Activated T-cell treated with anti-CD3 and anti-CD28 coated beads for 4 hours (primary cell): ENCODE data around the gene ZAR1L.

Experiments used
- DNase-seq: peaks from one replicate; pipeline ENCODE4 v3.0.0-alpha.2; 2020

The ZAR1L gene

DNA sequence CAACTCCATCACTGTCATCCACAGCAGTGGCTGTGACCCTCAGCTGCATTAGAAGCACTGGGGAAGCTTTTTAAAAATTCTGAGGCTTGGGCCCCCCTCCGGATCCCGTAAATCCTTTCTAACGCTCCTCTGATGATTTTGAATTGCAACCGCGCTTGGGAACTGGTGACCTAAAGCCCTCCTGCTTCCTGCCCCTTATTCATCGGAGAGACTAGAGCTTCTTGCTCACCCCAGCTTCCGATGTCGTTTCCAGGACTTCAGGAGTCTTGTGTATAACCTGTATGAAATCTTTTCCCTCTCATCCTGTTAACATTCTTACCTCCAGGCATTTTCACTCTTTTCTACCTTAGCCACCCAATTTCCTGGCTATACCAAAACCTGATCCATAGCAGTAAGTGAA lies 14.8 kb downstream of the ZAR1L start:
- DNase-seq = no peak

- no peak for DNase-seq
Observed at GRCh38 chr13:32299893-32300292, 15.3 kb downstream of the ZAR1L start.

DNA sequence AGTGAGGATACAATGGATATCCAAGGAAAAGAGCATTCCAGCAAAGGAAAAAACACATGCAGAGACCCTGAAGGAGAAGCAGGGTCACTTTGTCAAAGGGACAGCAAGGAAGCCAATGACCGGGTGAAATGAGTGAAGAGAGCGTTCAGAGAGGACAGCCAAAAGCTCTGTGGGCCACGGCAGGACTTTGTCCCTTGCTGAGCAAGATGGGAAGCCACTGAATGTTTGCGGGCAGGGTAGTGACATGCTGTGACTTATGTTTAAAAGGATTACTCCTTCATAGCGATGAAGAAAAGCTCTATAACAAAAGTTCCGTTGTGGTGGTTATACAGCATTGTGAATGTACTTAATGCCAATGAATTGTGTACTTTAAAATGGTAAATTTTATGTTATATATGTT lies 16.5 kb downstream of the ZAR1L start:
- DNase-seq = no peak

- no peak for DNase-seq
Observed at GRCh38 chr13:32297206-32297605, 18.0 kb downstream of the ZAR1L start.

DNA sequence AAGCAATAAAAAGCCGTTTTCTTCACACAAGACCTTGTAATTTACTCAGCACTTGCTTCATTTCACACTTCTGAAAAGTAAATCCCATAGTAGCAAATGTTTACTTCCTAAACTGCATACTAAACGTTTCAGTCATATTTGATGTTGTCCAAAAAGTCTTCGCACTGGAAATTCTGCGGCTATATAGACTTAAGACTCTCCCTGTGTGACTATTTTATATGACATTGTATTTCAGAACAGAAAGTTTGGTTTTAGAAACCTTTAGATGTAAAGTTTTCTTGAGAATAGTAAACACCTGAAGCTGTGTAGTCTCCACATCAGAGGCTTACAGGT lies 29.6 kb downstream of the ZAR1L start:
- no peak for DNase-seq

DNA sequence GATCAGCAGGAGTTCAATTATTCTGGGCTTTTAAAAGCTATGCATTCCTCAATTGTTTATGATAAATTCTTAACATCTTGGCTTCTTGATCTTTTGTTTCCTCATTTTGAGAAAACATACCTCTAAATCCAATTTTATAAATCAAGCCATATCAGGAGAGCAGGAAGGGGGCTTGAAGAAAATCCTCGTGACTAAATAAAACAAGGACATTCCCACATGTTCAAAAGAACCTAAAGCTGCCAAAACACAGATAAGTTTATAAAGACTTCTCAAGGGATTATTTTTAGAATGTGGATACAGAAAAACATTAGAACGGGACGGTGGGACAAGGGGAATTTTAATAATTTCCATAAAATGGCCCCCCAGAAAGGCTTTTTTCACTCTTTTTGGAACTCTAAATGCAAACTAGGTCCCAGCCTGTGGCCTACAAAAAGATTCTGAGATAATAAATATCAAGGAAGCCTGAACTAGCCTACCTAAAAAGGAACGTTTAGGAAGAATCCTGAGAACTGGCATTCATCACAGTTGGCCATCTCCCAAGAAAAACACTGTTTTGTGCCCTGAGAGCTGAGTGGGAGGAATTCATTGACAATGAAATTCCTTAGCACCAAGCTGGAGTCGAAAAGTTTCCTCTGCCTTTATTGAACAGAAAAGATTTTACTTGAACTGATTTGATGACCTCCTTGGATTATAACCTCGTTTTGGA lies 30.1 kb downstream of the ZAR1L start:
- no peak for DNase-seq

- no peak for DNase-seq
Observed at GRCh38 chr13:32282096-32282711, 33.0 kb downstream of the ZAR1L start.

- DNase-seq = no peak
Observed at GRCh38 chr13:32281096-32281495, 34.1 kb downstream of the ZAR1L start.

DNA sequence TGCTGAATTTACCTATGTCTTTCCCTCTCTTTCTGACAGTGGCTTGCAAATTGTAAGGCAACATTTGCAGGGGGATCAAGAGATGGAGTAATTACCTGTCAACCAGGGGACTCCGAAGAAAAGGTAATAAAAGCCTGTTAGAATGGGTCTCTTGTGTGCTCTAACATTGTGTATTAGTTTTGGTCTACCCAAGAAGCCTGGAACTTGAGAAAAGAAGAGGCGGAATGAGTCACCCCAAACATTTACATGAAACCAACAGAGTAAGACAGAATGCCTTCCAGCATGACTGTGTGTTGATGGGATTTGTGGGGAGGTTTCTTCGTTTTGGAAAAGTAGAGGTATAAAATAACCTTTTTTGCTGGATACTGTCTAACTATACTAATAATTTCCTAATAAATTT lies 36.7 kb downstream of the ZAR1L start:
- DNase-seq = no peak

GRCh38 chr13:32277839-32278238 lies 37.3 kb downstream of the ZAR1L start:
- no peak for DNase-seq

DNA sequence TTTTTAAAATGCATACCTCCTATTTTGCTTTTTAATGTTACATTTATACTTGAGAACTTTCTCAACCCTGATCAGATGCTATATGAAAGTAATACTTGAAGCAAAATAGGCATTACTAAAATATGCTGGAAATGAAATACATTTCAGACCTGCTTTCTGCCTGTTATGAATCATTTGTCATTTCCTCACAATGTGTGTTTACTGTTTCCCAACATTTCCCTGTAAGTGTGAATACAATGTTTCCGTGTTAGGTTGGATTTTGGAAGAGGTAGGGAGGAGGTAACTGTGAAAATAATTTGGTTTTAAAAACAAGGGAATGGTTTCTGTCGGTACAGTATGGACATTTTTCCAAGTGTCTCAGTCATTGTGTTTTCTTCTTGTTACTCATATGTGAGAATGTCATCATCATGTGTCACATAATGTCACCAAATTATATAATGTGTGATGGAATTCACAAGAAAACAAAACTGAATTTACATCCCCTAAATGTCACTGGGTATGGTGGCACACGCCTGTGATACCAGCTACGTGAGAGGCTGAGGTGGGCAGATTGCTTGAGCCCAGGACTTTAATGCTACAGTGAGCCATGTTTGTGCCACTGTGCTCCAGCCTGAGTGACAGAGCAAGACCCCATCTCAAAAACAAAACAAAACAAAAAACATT lies 43.0 kb downstream of the ZAR1L start:
- DNase-seq = no peak

DNA sequence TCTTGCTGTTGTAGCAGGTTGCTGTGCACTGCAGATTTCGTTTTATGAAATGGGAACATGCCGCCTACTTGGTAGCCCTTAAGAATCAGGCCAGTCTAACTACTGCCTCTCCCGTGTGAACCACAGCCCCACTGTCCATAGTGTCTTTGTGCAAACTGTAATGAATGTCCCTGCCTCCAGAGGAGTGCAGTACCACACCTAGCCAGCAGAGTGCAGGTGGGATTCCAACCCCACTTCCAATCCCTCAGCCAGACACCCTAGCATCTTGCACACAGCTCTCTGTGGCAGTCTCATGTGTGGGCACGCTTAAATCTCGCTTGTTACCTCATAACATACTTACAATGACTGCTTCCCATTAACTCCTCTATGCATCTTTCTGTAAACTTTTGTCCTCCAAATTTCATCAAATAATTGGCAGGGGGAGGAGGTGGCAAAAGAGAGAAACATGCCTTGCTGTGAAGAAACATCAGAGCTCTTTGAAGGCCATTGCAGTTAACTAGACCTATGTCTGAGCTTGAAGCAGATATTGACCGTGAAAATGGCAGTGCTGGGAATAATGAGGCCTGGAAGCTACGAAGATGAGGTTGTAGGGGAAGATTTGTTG lies 47.2 kb downstream of the ZAR1L start:
- peak; percentile 40 for DNase-seq

- no peak for DNase-seq
Observed at GRCh38 chr13:32266130-32266529, 49.0 kb downstream of the ZAR1L start.

DNA sequence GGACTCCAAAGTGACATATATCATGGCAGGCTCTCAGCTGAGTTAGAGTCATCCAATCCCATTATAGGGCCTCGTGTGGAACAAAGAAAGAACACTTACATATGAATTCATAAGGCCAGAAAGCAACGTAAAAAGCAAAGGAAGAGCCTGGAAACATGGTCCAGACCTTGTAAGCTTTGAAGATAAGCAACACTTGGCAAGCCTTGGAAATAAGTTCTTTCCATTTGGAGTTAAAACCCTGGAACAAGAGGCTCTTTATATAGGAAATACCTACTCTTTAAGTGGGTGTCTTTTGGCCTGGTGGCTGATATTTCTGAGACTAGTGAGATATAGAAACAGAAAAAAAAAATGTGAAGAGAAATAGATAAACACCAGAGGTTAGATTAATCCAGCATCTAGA lies 49.4 kb downstream of the ZAR1L start:
- no peak for DNase-seq

DNA sequence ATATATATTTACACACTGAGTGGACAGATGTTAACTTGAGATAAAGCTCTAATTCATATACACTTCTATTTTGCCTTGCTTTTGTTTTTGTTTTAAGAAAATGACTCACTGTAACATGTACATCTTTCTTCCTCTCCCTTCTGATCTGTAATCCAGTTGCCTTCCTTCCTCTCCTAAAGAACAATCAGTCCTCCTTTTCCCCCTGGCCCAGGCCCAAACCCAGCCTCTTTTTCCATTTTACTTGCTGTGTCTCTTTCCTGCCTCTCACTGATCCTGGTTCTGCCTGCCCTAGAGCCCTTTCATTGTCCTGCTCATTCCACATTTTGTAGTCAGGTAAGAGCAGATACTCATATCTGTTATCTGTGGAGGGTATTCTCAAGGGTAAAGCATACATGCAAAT lies 50.8 kb downstream of the ZAR1L start:
- no peak for DNase-seq

DNA sequence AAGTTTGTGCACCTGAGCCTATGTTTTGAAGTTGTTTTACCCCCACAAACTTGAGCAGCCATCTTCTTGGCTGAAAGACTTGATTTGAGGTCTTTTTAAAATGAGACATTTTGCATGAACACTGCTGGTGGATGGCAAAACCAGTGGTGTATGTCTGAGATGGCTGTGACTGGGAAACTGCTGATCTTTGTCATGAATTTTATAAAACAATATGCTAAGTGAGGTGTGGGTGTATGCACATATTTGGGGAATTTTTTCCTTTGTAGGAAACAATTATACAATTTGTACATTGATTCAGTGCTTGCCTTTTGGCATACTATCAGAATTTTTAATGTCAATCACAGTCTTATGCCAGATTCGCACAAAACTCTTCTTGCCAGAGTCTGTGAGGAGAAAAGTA lies 52.5 kb downstream of the ZAR1L start:
- no peak for DNase-seq

GRCh38 chr13:32262165-32262564 lies 53.0 kb downstream of the ZAR1L start:
- no peak for DNase-seq

- no peak for DNase-seq
Observed at GRCh38 chr13:32261567-32261966, 53.6 kb downstream of the ZAR1L start.

- DNase-seq = no peak
Observed at GRCh38 chr13:32259116-32259515, 56.0 kb downstream of the ZAR1L start.

GRCh38 chr13:32257649-32258048 lies 57.5 kb downstream of the ZAR1L start:
- DNase-seq = no peak

GRCh38 chr13:32256243-32256642 lies 58.9 kb downstream of the ZAR1L start:
- no peak for DNase-seq

DNA sequence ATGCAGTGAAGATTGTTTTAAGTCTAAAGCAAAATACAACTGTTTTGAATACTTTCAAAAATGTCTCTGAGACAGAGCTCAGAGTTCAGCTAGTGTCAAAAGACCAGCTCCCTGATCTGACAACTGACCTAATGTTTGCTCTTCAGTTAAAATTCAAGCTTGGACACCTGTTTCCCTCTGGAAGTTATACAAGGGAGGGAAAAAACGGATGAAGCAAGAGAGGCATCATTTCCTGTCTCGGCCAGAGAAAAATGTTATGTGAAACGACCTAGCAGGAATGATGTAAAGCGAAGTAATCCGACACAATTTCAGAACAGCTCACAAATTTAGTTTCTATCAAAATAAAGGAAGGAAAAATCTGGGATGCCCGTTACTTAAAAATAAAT lies 59.4 kb downstream of the ZAR1L start:
- DNase-seq = no peak

GRCh38 chr13:32254916-32255723 lies 60.0 kb downstream of the ZAR1L start:
- no peak for DNase-seq
